K562 (cell line): ENCODE measurements around the gene SLAMF9. TPM values are rescaled to one million over a fixed set of nuclear protein-coding genes. Genes with fewer than 3 reads are reported as not detected.

Experiments used
- HMBOX1 ChIP-seq: sonication (generic); IDR thresholded peaks from 2 replicates; pipeline ENCODE4 v1.6.1; 2016
- JUND ChIP-seq, 2 experiments: IDR thresholded peaks; 2 replicates in 1 of 2; 3 replicates in 1 of 2; pipeline ENCODE4 v1.6.1; 2011; ENCODE audit warnings: borderline replicate concordance in 2 of 2, low read depth in 2 of 2, low read length in 2 of 2, improper control_type of control experiment in 1 of 2, missing biosample characterization in 1 of 2, missing genetic modification characterization in 1 of 2, missing genetic modification reagents in 1 of 2
- KLF10 ChIP-seq: fragments of 250-450 bp; sonication (Bioruptor Pico); IDR thresholded peaks from 2 replicates; pipeline ENCODE4 v1.6.1; 2021; ENCODE audit warnings: matching md5 sums
- MAZ ChIP-seq, 2 experiments: fragments of 450-650 bp in 1 of 2; sonication (generic) in 1 of 2; formaldehyde crosslinking; IDR thresholded peaks in 1 of 2; conservative IDR thresholded peaks in 1 of 2; 2 replicates each; pipeline versions ENCODE4 v1.4.0 to v1.5.0; 2020; ENCODE audit warnings: mild to moderate bottlenecking in 1 of 2, missing genetic modification reagents in 1 of 2
- MCM3 ChIP-seq: fragments of 450-650 bp; IDR thresholded peaks from 2 replicates; pipeline ENCODE4 v1.6.1; 2016
- PHB2 ChIP-seq: fragments of 450-650 bp; IDR thresholded peaks from 2 replicates; pipeline ENCODE4 v1.6.1; 2017; ENCODE audit warnings: low read depth
- SMAD4 ChIP-seq: fragments of 250-450 bp; sonication (Bioruptor Pico); conservative IDR thresholded peaks from 2 replicates; pipeline ENCODE4 v1.8.0; 2021; ENCODE audit warnings: inconsistent platforms, mild to moderate bottlenecking, moderate library complexity
- TRIM24 ChIP-seq, 2 experiments: fragments of 450-650 bp; IDR thresholded peaks; 2 replicates each; pipeline ENCODE4 v1.6.1; 2016
- ZNF354B ChIP-seq: fragments of 250-450 bp; sonication (Bioruptor Pico); IDR thresholded peaks from 2 replicates; pipeline ENCODE4 v1.4.0; 2020
- ZNF764 ChIP-seq: fragments of 250-450 bp; sonication (Bioruptor Pico); IDR thresholded peaks from 2 replicates; pipeline ENCODE4 v1.4.0; 2020; ENCODE audit warnings: low read depth, mild to moderate bottlenecking, moderate library complexity
- ZZZ3 ChIP-seq: fragments of 450-650 bp; IDR thresholded peaks from 2 replicates; pipeline ENCODE4 v1.6.1; 2016; ENCODE audit warnings: antibody characterized with exemption, mild to moderate bottlenecking, moderate library complexity
- polyA plus RNA-seq, 8 experiments: library from polyadenylated mRNA; depleted of rRNA in 4 of 8; stranded (reverse) in 5 of 8; unstranded in 3 of 8; fragments of >200 nt; fragmentation: Nextera tagmentation in 2 of 8; fragmentation: Illumina TruSeq in 1 of 8; extraction: Ambion mirVana in 2 of 8; extraction: Trizol in 1 of 8; gene quantifications; 2 replicates each; pipeline versions ENCODE4 v1.2.1 to v1.2.3, GENCODE V29; 2011 to 2014; ENCODE audit warnings: inconsistent platforms in 1 of 8, missing spikeins in 1 of 8
- total RNA-seq, 7 experiments: library from RNA; depleted of rRNA in 6 of 7; stranded (reverse); fragments of >200 nt in 6 of 7; fragmentation: Illumina TruSeq in 2 of 7; extraction: Trizol in 2 of 7; gene quantifications; 2 replicates each; pipeline versions ENCODE4 v1.2.1 to v1.2.3, GENCODE V29; 2011 to 2021; ENCODE audit warnings: low replicate concordance in 1 of 7

The SLAMF9 gene
- total and polyA plus RNA-seq, 9 of the 15 experiments (the other 6 are each of a cell fraction or from before 2014, with no cell fraction given): 0.13 to 0.21 TPM; not detected in 7

- TF ChIP-seq HMBOX1: no peak
- TF ChIP-seq MCM3: no peak
- TF ChIP-seq ZNF764 (CRISPR knock-in tag): no peak
- TF ChIP-seq ZZZ3: no peak
- no peak for TF ChIP-seq SMAD4 (CRISPR knock-in tag)
- TF ChIP-seq PHB2: no peak
- no peak for TF ChIP-seq TRIM24 (IDR thresholded peaks at IDR 0.05)
- no peak for TF ChIP-seq JUND (IDR thresholded peaks at IDR 0.05; ENCODE audit: borderline replicate concordance, low read depth, low read length)
- no peak for TF ChIP-seq JUND (tag; IDR thresholded peaks at IDR 0.05; ENCODE audit: borderline replicate concordance, low read depth, low read length)
- no peak for TF ChIP-seq ZNF354B (CRISPR knock-in tag)
- no peak for TF ChIP-seq KLF10 (CRISPR knock-in tag)
- TF ChIP-seq MAZ (CRISPR knock-in tag; conservative IDR thresholded peaks at IDR 0.05 in 1 of 2, IDR thresholded peaks at IDR 0.05 in 1 of 2): no peak
These were observed 19.6 kb downstream of the SLAMF9 start (continued) for GRCh38 chr1:159934136-159935039.
